Measurements from ENCODE around the gene ST6GALNAC2.

DNA sequence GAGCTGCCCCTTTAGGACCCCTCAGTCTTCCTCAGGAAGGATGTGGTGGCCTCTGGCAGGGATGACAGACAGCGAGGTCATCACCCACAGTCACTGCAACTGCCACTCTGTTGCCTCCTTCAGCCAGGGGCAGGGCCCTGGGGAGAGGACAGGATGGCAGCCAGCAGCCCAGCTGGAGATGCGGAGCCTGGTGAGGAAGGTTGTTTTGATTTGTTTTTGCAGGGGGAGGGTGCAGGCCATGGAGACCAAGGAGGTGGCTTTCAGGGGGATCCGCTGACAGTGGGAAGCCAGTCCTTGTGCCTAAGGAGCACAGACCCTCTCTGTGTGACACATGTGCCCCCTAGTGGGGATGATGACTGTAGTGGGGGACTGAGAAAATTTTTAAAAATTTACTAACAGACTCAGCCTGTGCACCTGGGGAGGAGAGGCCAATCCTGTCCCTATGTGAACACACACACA is 38.4 kb downstream of the ST6GALNAC2 start:
- TF ChIP-seq CTCF (conservative IDR thresholded peaks at IDR 0.05; ENCODE audit: low read length) (peak; percentile 83), EZH2phosphoT487 (IDR thresholded peaks at IDR 0.05; ENCODE audit: borderline replicate concordance) (no peak)

Measured in Loucy (cell line).